Keratinocyte (primary cell): ENCODE results near the gene DNAH8.

ENCODE experiments used
- CTCF ChIP-seq, 3 experiments: IDR thresholded peaks in 1 of 3; conservative IDR thresholded peaks in 1 of 3; optimal IDR thresholded peaks in 1 of 3; 2 replicates in 2 of 3; 3 replicates in 1 of 3; pipeline versions ENCODE3 to v1.5.1; 2011; ENCODE audit warnings: low read length in 3 of 3, mild to moderate bottlenecking in 3 of 3, moderate library complexity in 2 of 3, control low read depth in 1 of 3, inconsistent platforms in 1 of 3; ENCODE audit not compliant: insufficient read depth in 2 of 3; ENCODE audit errors: extremely low read depth in 1 of 3
- EZH2 ChIP-seq: IDR thresholded peaks from one replicate; pipeline ENCODE4 v1.6.1; 2012; ENCODE audit warnings: inconsistent platforms, mild to moderate bottlenecking, low read length, moderate library complexity

GRCh38 chr6:38722038-38722437 is 6.9 kb downstream of the DNAH8 start:
- TF ChIP-seq CTCF (optimal IDR thresholded peaks at IDR 0.05 in 1 of 3, IDR thresholded peaks at IDR 0.05 in 1 of 3, conservative IDR thresholded peaks at IDR 0.05 in 1 of 3; ENCODE audit: extremely low read depth in 1 of 3, insufficient read depth in 2 of 3, low read length in 3 of 3), result no peak
- no peak for TF ChIP-seq EZH2
